K562 (cell line): ENCODE measurements around the gene MGAT4D. TPM values are rescaled to one million over a fixed set of nuclear protein-coding genes. Genes with fewer than 3 reads are reported as not detected.
"Not testable (repeated sequence)": the region's sequence is repeated elsewhere in the genome, so short reads cannot be mapped to it uniquely, and the experiment has no call there.

Source experiments
- ATAC-seq: fragments of 200-7000 bp; cut with Tn5 transposase; 3 replicates; pipeline ENCODE4 v1.9.1; 2020; ENCODE audit warnings: moderate library complexity
- BruUV-seq: library from RNA; stranded (reverse); fragments of 400-500 nt; replicated peaks from 2 replicates; lab custom pipeline; 2021; lab: Mats Ljungman, UMichigan
- CTCF ChIA-PET: fragments of 300-600 bp; formaldehyde crosslinking; extraction: SDS; loops from one replicate; lab custom pipeline; 2021; ENCODE audit warnings: low intra/inter-chr PET ratio; lab: Yijun Ruan, JAX
- POLR2A ChIA-PET: fragments of 300-600, 350-650 bp; sonication (Branson Sonifier 250); formaldehyde crosslinking; extraction: SDS; loops from one replicate; lab custom pipeline; 2021; ENCODE audit warnings: antibody characterized with exemption, inconsistent platforms; lab: Yijun Ruan, JAX
- DNase-seq, 4 experiments: peaks; one replicate each; pipeline versions ENCODE4 v3.0.0 to v3.0.0-alpha.2; 2011 to 2018; ENCODE audit warnings: low spot score in 3 of 4, mixed read lengths in 3 of 4; ENCODE audit errors: extremely low read depth in 1 of 4
- FAIRE-seq: peaks from 2 replicates; lab custom pipeline; 2011; peaks lifted over from hg19 to GRCh38; lab: Jason Lieb, UNC
- H2AFZ ChIP-seq: 2 replicates; pipeline ENCODE4 v1.6.0; 2011; ENCODE audit warnings: low read depth, low read length, control low read depth, inconsistent platforms
- H3K27ac ChIP-seq: fragments of 200-600 bp; 3 replicates; pipeline ENCODE4 v1.8.0; 2011; ENCODE audit warnings: low read depth, mild to moderate bottlenecking, control low read depth, inconsistent platforms, low read length, moderate library complexity, mixed read lengths; ENCODE audit errors: extremely low read depth
- H3K27me3 ChIP-seq, 2 experiments: fragments of 300-600 bp in 1 of 2; 2 replicates in 1 of 2; 3 replicates in 1 of 2; pipeline versions ENCODE4 v1.6.0 to v1.8.0; 2011; ENCODE audit warnings: inconsistent platforms in 2 of 2, low read length in 2 of 2, mild to moderate bottlenecking in 1 of 2, mixed read lengths in 1 of 2, moderate library complexity in 1 of 2; ENCODE audit not compliant: control insufficient read depth in 2 of 2, insufficient read depth in 2 of 2
- H3K36me3 ChIP-seq: fragments of 300-600 bp; 3 replicates; pipeline ENCODE4 v1.8.0; 2011; ENCODE audit warnings: mild to moderate bottlenecking, low read length, inconsistent platforms; ENCODE audit not compliant: control insufficient read depth, insufficient read depth
- H3K4me1 ChIP-seq, 2 experiments: fragments of 200-600 bp in 1 of 2; replicated peaks in 1 of 2; 2 replicates in 1 of 2; 3 replicates in 1 of 2; pipeline versions ENCODE4 v1.5.1 to v1.8.0; 2011; ENCODE audit warnings: inconsistent platforms in 2 of 2, low read length in 2 of 2, mild to moderate bottlenecking in 1 of 2, mixed read lengths in 1 of 2, moderate library complexity in 1 of 2; ENCODE audit not compliant: control insufficient read depth in 2 of 2, insufficient read depth in 2 of 2
- H3K4me2 ChIP-seq: 2 replicates; pipeline ENCODE4 v1.6.1; 2011; ENCODE audit warnings: low read length, control low read depth, inconsistent platforms, mixed read lengths; ENCODE audit not compliant: insufficient read depth
- H3K4me3 ChIP-seq: fragments of 200-600 bp; sonication (generic), shearing (Covaris generic); 2 replicates; pipeline ENCODE4 v1.5.1; 2016; ENCODE audit warnings: control low read depth, inconsistent platforms
- H3K79me2 ChIP-seq: fragments of 200-600 bp; 3 replicates; pipeline ENCODE4 v1.8.0; 2011; ENCODE audit warnings: low read length, inconsistent platforms; ENCODE audit not compliant: control insufficient read depth, insufficient read depth
- H3K9ac ChIP-seq, 2 experiments: 2 replicates each; pipeline versions ENCODE4 v1.6.0 to v1.6.1; 2011; ENCODE audit warnings: low read depth in 2 of 2, low read length in 2 of 2, control low read depth in 1 of 2, inconsistent platforms in 1 of 2, mild to moderate bottlenecking in 1 of 2, mixed read lengths in 1 of 2; ENCODE audit not compliant: insufficient read depth in 1 of 2
- H3K9me1 ChIP-seq: one replicate; pipeline ENCODE4 v1.6.0; 2011; ENCODE audit warnings: inconsistent platforms, mild to moderate bottlenecking, low read length, moderate library complexity; ENCODE audit not compliant: control insufficient read depth, insufficient read depth
- H3K9me3 ChIP-seq: replicated peaks from 2 replicates; pipeline ENCODE4 v1.5.1; 2011; ENCODE audit warnings: low read depth, low read length, inconsistent platforms; ENCODE audit not compliant: control insufficient read depth, insufficient read depth
- H4K20me1 ChIP-seq: replicated peaks from 2 replicates; pipeline ENCODE4 v1.6.1; 2011; ENCODE audit warnings: low read length, inconsistent platforms, mixed read lengths; ENCODE audit not compliant: control insufficient read depth, insufficient read depth
- E4F1 ChIP-seq: fragments of 250-450 bp; sonication (Bioruptor Pico); IDR thresholded peaks from 2 replicates; pipeline ENCODE4 v1.5.0; 2021; ENCODE audit warnings: mild to moderate bottlenecking, borderline replicate concordance
- MEIS2 ChIP-seq: fragments of 450-650 bp; IDR thresholded peaks from 2 replicates; pipeline ENCODE4 v1.6.1; 2014; ENCODE audit warnings: mild to moderate bottlenecking; ENCODE audit not compliant: partially characterized antibody
- PBX2 ChIP-seq, 2 experiments: IDR thresholded peaks in 1 of 2; conservative IDR thresholded peaks in 1 of 2; 2 replicates each; pipeline ENCODE4 v1.6.1; 2016; ENCODE audit warnings: low read depth in 2 of 2, mild to moderate bottlenecking in 1 of 2, missing compliant biosample characterization in 1 of 2, missing genetic modification characterization in 1 of 2, moderate library complexity in 1 of 2
- PKNOX1 ChIP-seq: fragments of 450-650 bp; IDR thresholded peaks from 2 replicates; pipeline ENCODE4 v1.6.1; 2016
- THRB ChIP-seq: fragments of 450-650 bp; formaldehyde crosslinking; conservative IDR thresholded peaks from 2 replicates; pipeline ENCODE4 v1.4.0; 2022; ENCODE audit warnings: mild to moderate bottlenecking, missing genetic modification characterization
- ZKSCAN8 ChIP-seq: fragments of 200-800 bp; sonication (Bioruptor generic); IDR thresholded peaks from 2 replicates; pipeline ENCODE4 v1.6.1; 2016; ENCODE audit warnings: missing genetic modification characterization, missing compliant biosample characterization
- ZNF146 ChIP-seq: IDR thresholded peaks from one replicate; pipeline ENCODE4 v1.6.1; 2018; ENCODE audit warnings: missing compliant biosample characterization; ENCODE audit not compliant: unreplicated experiment
- WGBS: fragments of 100-300 bp; shearing (Covaris generic); methylation state at CpG from one replicate; pipeline ENCODE4 v1.1.6; 2016; ENCODE audit warnings: low coverage, mixed read lengths; ENCODE audit not compliant: insufficient coverage; ENCODE audit errors: missing lambda C conversion rate; 5-methylcytosine and 5-hydroxymethylcytosine counted together
- in situ Hi-C: fragments of 300-500 bp; cut with MboI; formaldehyde crosslinking; loops from 4 replicates; pipeline ENCODE4 v1.15.0; 2018; ENCODE audit warnings: inconsistent platforms, mixed read lengths
- intact Hi-C: fragments of 100-400 bp; cut with micrococcal nuclease; formaldehyde crosslinking; loops from 2 replicates; pipeline ENCODE4 v1.14.2; 2022
- polyA plus RNA-seq, 8 experiments: library from polyadenylated mRNA; depleted of rRNA in 4 of 8; stranded (reverse) in 5 of 8; unstranded in 3 of 8; fragments of >200 nt; fragmentation: Nextera tagmentation in 2 of 8; fragmentation: Illumina TruSeq in 1 of 8; extraction: Ambion mirVana in 2 of 8; extraction: Trizol in 1 of 8; gene quantifications; 2 replicates each; pipeline versions ENCODE4 v1.2.1 to v1.2.3, GENCODE V29; 2011 to 2014; ENCODE audit warnings: inconsistent platforms in 1 of 8, missing spikeins in 1 of 8
- total RNA-seq, 7 experiments: library from RNA; depleted of rRNA in 6 of 7; stranded (reverse); fragments of >200 nt in 6 of 7; fragmentation: Illumina TruSeq in 2 of 7; extraction: Trizol in 2 of 7; gene quantifications; 2 replicates each; pipeline versions ENCODE4 v1.2.1 to v1.2.3, GENCODE V29; 2011 to 2021; ENCODE audit warnings: low replicate concordance in 1 of 7

MGAT4D gene
- total and polyA plus RNA-seq, 9 of the 15 experiments (the other 6 are each of a cell fraction or from before 2014, with no cell fraction given) = not detected

- H3K4me2 ChIP-seq, DNase-seq, in situ Hi-C loops, H3K9ac ChIP-seq, H3K4me1 ChIP-seq, H3K9me3 ChIP-seq, CTCF ChIA-PET, H3K9me1 ChIP-seq, ATAC-seq, H3K27me3 ChIP-seq, H3K36me3 ChIP-seq, H3K4me3 ChIP-seq, H2AFZ ChIP-seq, intact Hi-C loops, BruUV-seq, H4K20me1 ChIP-seq, H3K27ac ChIP-seq, POLR2A ChIA-PET, H3K79me2 ChIP-seq, FAIRE-seq: not testable (repeated sequence)
- TF ChIP-seq ZNF146 (CRISPR knock-in tag) = peak; percentile 70
- 1% methylated on average over 4 of the region's 4 CpGs for WGBS
These were observed 53.7 kb downstream of the MGAT4D start for GRCh38 chr4:140444347-140444746.

GRCh38 chr4:140439644-140440142 lies 58.4 kb downstream of the MGAT4D start:
- POLR2A ChIA-PET = no interaction called here
- no peaks in the 10 kb centered on the region for H4K20me1 ChIP-seq
- H3K27me3 ChIP-seq = no peaks in the 10 kb centered on the region; a peak in 1 of 5 replicates
- FAIRE-seq (no peak), ATAC-seq (no peak), DNase-seq (no peak)
- no peaks in the 10 kb centered on the region for H3K9me1 ChIP-seq
- H3K9ac ChIP-seq = no peak overlapping the region
- no peaks in the 10 kb centered on the region for H3K36me3 ChIP-seq
- no TSS peak for BruUV-seq
- H3K4me3 ChIP-seq = no peak overlapping the region
- intact Hi-C loops = no loop called here
- H3K27ac ChIP-seq = no peak overlapping the region
- H3K9me3 ChIP-seq = no peaks in the 10 kb centered on the region
- H3K4me2 ChIP-seq = no peak overlapping the region
- H3K79me2 ChIP-seq = no peaks in the 10 kb centered on the region
- H2AFZ ChIP-seq = no peak overlapping the region
- in situ Hi-C loops = no loop called here
- H3K4me1 ChIP-seq = no peaks in the 10 kb centered on the region
- CTCF ChIA-PET = no interaction called here
- TF ChIP-seq PBX2 (CRISPR knock-in tag; IDR thresholded peaks at IDR 0.05; ENCODE audit: low read depth) (no peak), PBX2 (tag; conservative IDR thresholded peaks at IDR 0.05; ENCODE audit: low read depth) (peak; percentile 85), ZKSCAN8 (no peak), THRB (CRISPR knock-in tag) (no peak), PKNOX1 (peak; percentile 33; the same call in 1 of the 2 replicates), MEIS2 (peak; percentile 71), E4F1 (CRISPR knock-in tag) (no peak)
